ENCODE measurements around the gene KRTAP13-2.

The KRTAP13-2 gene

GRCh38 chr21:30348506-30348905 is 23.6 kb downstream of the KRTAP13-2 start, which contains the start of gene KRTAP23-1:
Gene KRTAP23-1 (minus strand): TSS chr21:30348606. CDS start chr21:30348606, 0 bp downstream.
- Mint-ChIP-seq H3K27me3 (ENCODE audit: low read depth, poor library complexity) (peaks cover 1% of the 10 kb centered on the region), H3K36me3 (ENCODE audit: low read depth) (peaks cover 15% of the 10 kb centered on the region), H3K27ac (peak within 1 kb of the TSS; percentile 74), H3K9me3 (peaks cover 33% of the 10 kb centered on the region), H3K4me3 (no peak within 1 kb of the TSS), H3K4me1 (peaks cover 33% of the 10 kb centered on the region)
- DNase-seq, result no peak
- no peak for TF ChIP-seq CTCF (IDR thresholded peaks at IDR 0.05)

- Mint-ChIP-seq H3K27ac (no peak overlapping the region), H3K4me3 (no peak overlapping the region), H3K4me1 (peaks cover 29% of the 10 kb centered on the region), H3K9me3 (peaks cover 30% of the 10 kb centered on the region), H3K36me3 (ENCODE audit: low read depth) (peaks cover 15% of the 10 kb centered on the region), H3K27me3 (ENCODE audit: low read depth, poor library complexity) (no peaks in the 10 kb centered on the region)
- no peak for DNase-seq
- no peak for TF ChIP-seq CTCF (IDR thresholded peaks at IDR 0.05)
Observed at GRCh38 chr21:30345014-30345413, 27.1 kb downstream of the KRTAP13-2 start.

GRCh38 chr21:30340714-30341573 is 31.1 kb downstream of the KRTAP13-2 start:
- peak; percentile 57 for DNase-seq
- TF ChIP-seq CTCF (IDR thresholded peaks at IDR 0.05), result peak; percentile 95
- peaks cover 21% of the 10 kb centered on the region for H3K9me3 Mint-ChIP-seq
- no peak overlapping the region for H3K27ac Mint-ChIP-seq
- H3K4me1 Mint-ChIP-seq, result peaks cover 5% of the 10 kb centered on the region
- H3K36me3 Mint-ChIP-seq (ENCODE audit: low read depth), result peaks cover 12% of the 10 kb centered on the region
- H3K4me3 Mint-ChIP-seq, result no peak overlapping the region
- no peaks in the 10 kb centered on the region for H3K27me3 Mint-ChIP-seq (ENCODE audit: low read depth, poor library complexity)

- H3K27ac Mint-ChIP-seq, result no peak overlapping the region
Observed at GRCh38 chr21:30338717-30339116, 33.4 kb downstream of the KRTAP13-2 start.

GRCh38 chr21:30337772-30338171 is 34.3 kb downstream of the KRTAP13-2 start:
- Mint-ChIP-seq H3K27me3 (ENCODE audit: low read depth, poor library complexity) (peaks cover 3% of the 10 kb centered on the region), H3K9me3 (no peaks in the 10 kb centered on the region), H3K4me3 (no peak overlapping the region), H3K4me1 (peaks cover 5% of the 10 kb centered on the region), H3K27ac (no peak overlapping the region), H3K36me3 (ENCODE audit: low read depth) (no peaks in the 10 kb centered on the region)
- no peak for TF ChIP-seq CTCF (IDR thresholded peaks at IDR 0.05)
- no peak for DNase-seq

More at GRCh38 chr21:30338717-30339116, 33.4 kb downstream of the KRTAP13-2 start:
- no peak for DNase-seq
- Mint-ChIP-seq H3K27me3 (ENCODE audit: low read depth, poor library complexity) (peaks cover under 1% of the 10 kb centered on the region), H3K4me3 (no peak overlapping the region), H3K4me1 (peaks cover 5% of the 10 kb centered on the region), H3K36me3 (ENCODE audit: low read depth) (no peaks in the 10 kb centered on the region), H3K9me3 (no peaks in the 10 kb centered on the region)
- no peak for TF ChIP-seq CTCF (IDR thresholded peaks at IDR 0.05)
